BE2C (cell line): ENCODE data around the gene CACNA1D.

Experiments
- DNase-seq: peaks from one replicate; pipeline ENCODE4 v3.0.0-alpha.2; 2020
- H3K27me3 ChIP-seq: fragments of 250-450 bp; sonication (Bioruptor Pico); 2 replicates; pipeline ENCODE4 v1.5.1; 2020; ENCODE audit warnings: mild to moderate bottlenecking
- H3K36me3 ChIP-seq: fragments of 250-450 bp; sonication (Bioruptor Pico); 2 replicates; pipeline ENCODE4 v1.5.1; 2020; ENCODE audit warnings: mild to moderate bottlenecking
- H3K4me1 ChIP-seq: fragments of 250-450 bp; sonication (Bioruptor Pico); 2 replicates; pipeline ENCODE4 v1.5.1; 2020
- H3K4me3 ChIP-seq: 2 replicates; pipeline ENCODE4 v1.5.1; 2011; ENCODE audit warnings: low read depth, low read length
- H3K9me3 ChIP-seq: fragments of 250-450 bp; sonication (Bioruptor Pico); 2 replicates; pipeline ENCODE4 v1.5.1; 2020
- TF ChIP-seq, protein P1 (sequence below): IDR thresholded peaks from 2 replicates; pipeline ENCODE4 v1.5.1; 2012; ENCODE audit warnings: mild to moderate bottlenecking, low read depth, low read length

Gene CACNA1D

DNA sequence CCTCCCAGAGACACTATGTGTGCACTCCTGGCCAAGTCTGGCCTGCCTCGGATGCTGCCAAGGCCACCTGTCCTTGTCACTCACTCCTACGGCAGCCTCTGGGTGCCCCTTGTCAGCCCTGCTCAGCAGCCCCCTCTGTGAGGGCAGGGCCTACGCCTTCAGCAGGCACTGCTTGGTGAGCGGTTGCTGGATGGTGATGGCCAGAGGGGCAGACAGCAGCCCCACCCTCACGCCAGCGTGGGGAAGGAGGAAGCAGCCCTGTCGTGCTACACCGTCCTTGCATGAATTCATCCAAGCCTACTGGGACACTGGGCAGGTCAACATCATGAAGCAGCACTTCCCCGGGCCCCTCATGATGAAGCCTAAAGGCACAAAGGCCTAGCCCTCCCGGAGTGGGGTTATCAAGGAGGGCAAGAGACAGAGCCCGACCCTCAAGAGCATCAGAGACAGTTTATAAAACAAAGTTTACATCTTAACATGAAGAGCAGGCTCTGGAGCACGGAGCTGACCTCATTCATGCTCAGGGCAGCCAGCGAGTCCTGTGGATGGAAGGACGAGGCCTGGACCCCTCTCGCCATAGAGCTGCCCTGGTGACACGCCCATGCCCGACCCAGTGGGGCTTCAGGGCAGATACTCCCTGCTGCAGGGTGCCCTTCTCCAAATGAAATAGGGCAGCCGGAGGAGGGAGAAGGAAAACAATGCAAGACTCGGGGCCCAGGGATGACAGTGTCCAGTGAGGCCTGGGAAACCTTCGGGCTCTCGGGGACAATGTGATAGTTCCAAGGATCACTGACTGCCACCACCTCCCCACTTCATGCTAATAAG, 326.6 kb downstream of the CACNA1D start:
- Histone ChIP-seq H3K27me3 (no peaks in the 10 kb centered on the region), H3K4me1 (no peaks in the 10 kb centered on the region), H3K9me3 (no peaks in the 10 kb centered on the region), H3K36me3 (no peaks in the 10 kb centered on the region), H3K4me3 (no peak overlapping the region)
- DNase-seq = no peak
- TF ChIP-seq, protein P1, sequence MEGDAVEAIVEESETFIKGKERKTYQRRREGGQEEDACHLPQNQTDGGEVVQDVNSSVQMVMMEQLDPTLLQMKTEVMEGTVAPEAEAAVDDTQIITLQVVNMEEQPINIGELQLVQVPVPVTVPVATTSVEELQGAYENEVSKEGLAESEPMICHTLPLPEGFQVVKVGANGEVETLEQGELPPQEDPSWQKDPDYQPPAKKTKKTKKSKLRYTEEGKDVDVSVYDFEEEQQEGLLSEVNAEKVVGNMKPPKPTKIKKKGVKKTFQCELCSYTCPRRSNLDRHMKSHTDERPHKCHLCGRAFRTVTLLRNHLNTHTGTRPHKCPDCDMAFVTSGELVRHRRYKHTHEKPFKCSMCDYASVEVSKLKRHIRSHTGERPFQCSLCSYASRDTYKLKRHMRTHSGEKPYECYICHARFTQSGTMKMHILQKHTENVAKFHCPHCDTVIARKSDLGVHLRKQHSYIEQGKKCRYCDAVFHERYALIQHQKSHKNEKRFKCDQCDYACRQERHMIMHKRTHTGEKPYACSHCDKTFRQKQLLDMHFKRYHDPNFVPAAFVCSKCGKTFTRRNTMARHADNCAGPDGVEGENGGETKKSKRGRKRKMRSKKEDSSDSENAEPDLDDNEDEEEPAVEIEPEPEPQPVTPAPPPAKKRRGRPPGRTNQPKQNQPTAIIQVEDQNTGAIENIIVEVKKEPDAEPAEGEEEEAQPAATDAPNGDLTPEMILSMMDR = no peak

DNA sequence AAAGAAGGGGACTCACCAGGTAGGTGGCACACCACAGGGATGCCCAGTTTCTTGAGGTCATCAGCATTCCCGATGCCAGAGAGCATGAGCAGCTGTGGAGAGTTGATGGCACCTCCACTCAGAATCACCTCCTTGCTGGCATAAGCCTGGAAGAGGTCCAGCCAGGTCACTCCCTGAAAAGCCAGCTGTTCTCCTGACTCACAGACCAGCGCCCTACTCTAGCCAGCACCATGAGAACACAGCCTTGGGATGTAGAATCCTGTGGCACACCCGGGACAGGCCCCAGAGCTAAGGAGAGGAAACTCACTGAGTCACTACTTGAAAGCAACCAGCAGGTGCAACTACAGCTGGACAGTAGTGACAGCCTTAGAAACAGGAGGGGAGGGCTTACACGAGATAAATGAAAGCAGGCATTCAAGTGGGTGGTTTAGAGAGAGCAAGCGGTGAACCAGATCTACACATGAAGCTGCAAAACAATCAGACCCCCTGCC, 327.3 kb downstream of the CACNA1D start:
- no peak for DNase-seq
- no peak overlapping the region for H3K4me3 ChIP-seq

DNA sequence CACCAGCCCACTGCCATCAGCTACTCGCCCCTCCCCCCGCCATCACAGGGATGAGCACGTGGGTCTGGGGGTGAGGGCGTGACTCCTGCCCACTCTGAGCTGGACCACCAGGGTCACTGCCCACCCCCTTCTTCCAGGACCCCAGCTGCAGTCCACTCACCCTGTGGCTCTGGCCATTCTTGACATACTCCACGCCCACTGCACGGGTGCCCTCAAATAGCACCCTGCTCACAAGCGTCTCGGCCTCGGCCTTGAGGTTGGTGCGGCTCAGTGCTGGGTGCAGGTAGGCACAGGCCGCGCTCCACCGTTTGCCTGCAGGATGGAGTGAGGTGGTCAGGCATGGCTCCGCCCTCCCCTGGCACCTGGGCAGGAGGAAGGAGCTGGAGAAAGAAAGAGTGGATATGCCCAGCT, 327.9 kb downstream of the CACNA1D start:
- H3K27me3 ChIP-seq = no peaks in the 10 kb centered on the region
- H3K4me3 ChIP-seq = no peak overlapping the region
- no peaks in the 10 kb centered on the region for H3K9me3 ChIP-seq
- DNase-seq = no peak
- no peaks in the 10 kb centered on the region for H3K36me3 ChIP-seq
- no peaks in the 10 kb centered on the region for H3K4me1 ChIP-seq
- TF ChIP-seq, protein P1 = no peak

More for the DNA sequence above, 327.3 kb downstream of the CACNA1D start:
- H3K4me1 ChIP-seq = no peaks in the 10 kb centered on the region
- no peaks in the 10 kb centered on the region for H3K9me3 ChIP-seq
- TF ChIP-seq, protein P1 = no peak
- no peaks in the 10 kb centered on the region for H3K36me3 ChIP-seq
- no peaks in the 10 kb centered on the region for H3K27me3 ChIP-seq

DNA sequence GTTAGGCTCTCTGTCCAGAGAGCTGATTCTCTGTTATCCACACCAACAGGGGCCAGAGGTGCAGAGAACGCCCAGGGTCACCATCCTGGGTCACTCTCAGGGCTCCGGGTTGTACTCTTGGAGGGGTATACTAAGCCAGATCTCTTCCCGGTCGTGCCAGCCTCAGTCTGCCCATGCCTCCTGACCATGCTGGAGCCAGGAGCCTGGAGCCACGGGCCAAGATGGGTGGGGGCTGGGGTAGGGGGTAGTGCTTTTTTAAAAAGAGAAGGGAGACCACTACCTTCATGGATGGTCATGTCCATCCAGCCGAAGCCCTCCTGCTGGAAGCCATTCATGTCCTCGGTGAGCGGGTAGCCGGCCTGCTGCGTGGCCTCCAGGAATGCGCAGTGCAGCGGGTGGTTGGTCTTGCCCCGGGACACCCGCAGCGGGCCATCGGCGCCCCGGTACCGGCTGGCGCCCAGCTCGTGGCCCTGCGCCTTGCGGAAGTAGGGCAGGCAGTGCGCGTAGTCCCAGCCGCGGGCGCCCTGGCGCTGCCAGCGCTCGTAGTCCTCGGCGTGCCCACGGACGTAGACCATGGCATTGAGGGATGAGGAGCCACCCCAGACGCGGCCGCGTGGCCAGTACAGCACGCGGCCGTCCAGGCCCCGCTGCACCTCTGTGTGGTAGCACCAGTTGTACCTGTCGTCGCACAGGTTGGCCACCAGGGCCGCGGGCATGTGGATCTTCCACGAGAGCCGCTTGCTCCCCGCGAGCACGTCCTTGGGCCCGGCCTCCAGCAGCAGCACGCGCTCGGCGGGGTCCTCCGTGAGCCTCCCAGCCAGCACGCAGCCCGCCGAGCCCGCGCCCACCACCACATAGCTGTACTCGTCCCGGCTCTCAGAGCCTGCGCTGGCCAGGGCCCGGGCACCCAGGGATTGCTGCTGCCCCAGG, 328.9 kb downstream of the CACNA1D start:
- Histone ChIP-seq H3K36me3 (no peaks in the 10 kb centered on the region), H3K4me1 (no peaks in the 10 kb centered on the region), H3K4me3 (no peak overlapping the region), H3K9me3 (no peaks in the 10 kb centered on the region), H3K27me3 (no peaks in the 10 kb centered on the region)
- DNase-seq = no peak
- TF ChIP-seq, protein P1 = no peak

DNA sequence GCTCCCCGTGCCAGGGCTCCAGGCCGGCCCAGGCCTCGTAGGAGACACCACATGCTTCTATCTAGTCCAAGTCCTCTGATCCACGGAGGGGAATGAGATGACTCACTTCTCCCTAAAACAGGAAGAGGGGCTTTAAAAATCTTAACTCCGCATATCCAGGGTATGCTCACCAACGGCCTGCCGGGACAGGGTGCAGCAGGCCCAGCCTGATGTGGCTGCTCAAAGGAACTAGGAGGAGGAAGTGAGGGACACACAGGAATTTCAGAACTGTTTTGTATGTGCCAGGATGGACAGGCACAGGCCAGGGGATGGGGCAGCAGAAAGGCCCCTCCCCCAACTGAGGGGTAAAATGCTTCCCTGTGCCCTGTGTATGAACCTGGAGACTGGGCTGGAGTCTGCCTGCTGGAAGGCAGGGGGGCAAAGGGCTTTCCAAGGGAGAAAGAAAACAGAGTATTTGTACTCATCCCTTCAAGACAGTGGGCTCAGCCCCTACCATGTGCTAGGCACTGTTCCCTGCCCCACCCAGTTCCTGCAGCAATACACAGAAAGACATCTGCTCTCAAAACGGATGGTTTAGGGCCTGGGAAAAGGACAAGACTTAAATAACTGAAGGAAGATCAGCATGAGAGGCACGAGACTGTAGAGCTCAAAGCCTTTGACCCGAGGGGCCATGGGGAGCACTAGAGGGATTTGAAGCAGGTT, 329.7 kb downstream of the CACNA1D start:
- TF ChIP-seq, protein P1 = no peak
- DNase-seq = no peak
- H3K27me3 ChIP-seq = no peaks in the 10 kb centered on the region
- H3K4me3 ChIP-seq = no peak overlapping the region
- no peaks in the 10 kb centered on the region for H3K4me1 ChIP-seq
- H3K36me3 ChIP-seq = no peaks in the 10 kb centered on the region
- no peaks in the 10 kb centered on the region for H3K9me3 ChIP-seq
